HEK293T (cell line): Measurements from ENCODE around the gene SLC43A2.

Experiments used
- CTCF ChIA-PET: fragments of 350-600 bp; formaldehyde crosslinking; extraction: SDS; loops from one replicate; lab custom pipeline; 2021; ENCODE audit warnings: antibody characterized with exemption, inconsistent platforms; lab: Yijun Ruan, JAX
- POLR2A ChIA-PET: fragments of 350-600 bp; formaldehyde crosslinking; extraction: SDS; loops from one replicate; lab custom pipeline; 2020; ENCODE audit warnings: antibody characterized with exemption, inconsistent platforms; lab: Yijun Ruan, JAX
- DNase-seq: peaks from one replicate; pipeline ENCODE4 v3.0.0; 2012; ENCODE audit warnings: mixed read lengths; ENCODE audit errors: extremely low spot score
- ARNT ChIP-seq: fragments of 450-650 bp; IDR thresholded peaks from 2 replicates; pipeline ENCODE4 v1.6.1; 2017; ENCODE audit warnings: mild to moderate bottlenecking
- BHLHE40 ChIP-seq: fragments of 450-650 bp; IDR thresholded peaks from 2 replicates; pipeline ENCODE4 v1.6.1; 2016; ENCODE audit warnings: mild to moderate bottlenecking, moderate library complexity, borderline replicate concordance
- CTBP1 ChIP-seq: fragments of 450-650 bp; IDR thresholded peaks from 2 replicates; pipeline ENCODE4 v1.6.1; 2016; ENCODE audit warnings: borderline replicate concordance
- ELF4 ChIP-seq: fragments of 450-650 bp; IDR thresholded peaks from 2 replicates; pipeline ENCODE4 v1.6.1; 2017; ENCODE audit warnings: antibody characterized with exemption
- FOXA1 ChIP-seq: fragments of 450-650 bp; IDR thresholded peaks from 2 replicates; pipeline ENCODE4 v1.6.1; 2016; ENCODE audit warnings: mild to moderate bottlenecking
- FOXK2 ChIP-seq: fragments of 450-650 bp; IDR thresholded peaks from 2 replicates; pipeline ENCODE4 v1.6.1; 2016; ENCODE audit warnings: mild to moderate bottlenecking
- FOXM1 ChIP-seq: fragments of 450-650 bp; IDR thresholded peaks from 2 replicates; pipeline ENCODE4 v1.6.1; 2017; ENCODE audit warnings: mild to moderate bottlenecking, borderline replicate concordance
- HDGF ChIP-seq: fragments of 450-650 bp; IDR thresholded peaks from 2 replicates; pipeline ENCODE4 v1.6.1; 2017; ENCODE audit warnings: antibody characterized with exemption, borderline replicate concordance
- L3MBTL2 ChIP-seq: fragments of 450-650 bp; conservative IDR thresholded peaks from 2 replicates; pipeline ENCODE4 v1.6.1; 2016; ENCODE audit warnings: mild to moderate bottlenecking
- LEF1 ChIP-seq: fragments of 450-650 bp; IDR thresholded peaks from 2 replicates; pipeline ENCODE4 v1.6.1; 2017; ENCODE audit warnings: mild to moderate bottlenecking, borderline replicate concordance
- NFRKB ChIP-seq: fragments of 450-650 bp; IDR thresholded peaks from 2 replicates; pipeline ENCODE4 v1.6.1; 2016; ENCODE audit warnings: mild to moderate bottlenecking, moderate library complexity
- PKNOX1 ChIP-seq: fragments of 450-650 bp; IDR thresholded peaks from 2 replicates; pipeline ENCODE4 v1.6.1; 2016
- SP1 ChIP-seq: fragments of 450-650 bp; IDR thresholded peaks from 2 replicates; pipeline ENCODE4 v1.6.1; 2017
- SUZ12 ChIP-seq: fragments of 450-650 bp; IDR thresholded peaks from 2 replicates; pipeline ENCODE4 v1.6.1; 2016; ENCODE audit warnings: mild to moderate bottlenecking
- TARDBP ChIP-seq: fragments of 450-650 bp; IDR thresholded peaks from 2 replicates; pipeline ENCODE4 v1.6.1; 2016
- ZNF384 ChIP-seq: fragments of 450-650 bp; IDR thresholded peaks from 2 replicates; pipeline ENCODE4 v1.6.1; 2016

SLC43A2 gene

GRCh38 chr17:1578029-1578428, 50.6 kb downstream of the SLC43A2 start:
- TF ChIP-seq L3MBTL2 (no peak), CTBP1 (no peak), SUZ12 (no peak), NFRKB (no peak), ZNF384 (no peak), FOXM1 (no peak), PKNOX1 (no peak), TARDBP (no peak), ELF4 (no peak), FOXA1 (no peak), SP1 (no peak), HDGF (no peak), LEF1 (no peak), FOXK2 (no peak), BHLHE40 (no peak), ARNT (no peak)
- CTCF ChIA-PET, result interaction anchor here (0.6 kb wide), 1 partner anchor 63 kb away, joined by 3 read pairs; no protein-coding TSS in a partner anchor
- DNase-seq, result no peak
- POLR2A ChIA-PET, result interaction anchor here (1.2 kb wide), 1 partner anchor 40 kb away, joined by 3 read pairs; no protein-coding TSS in a partner anchor

- no peak for TF ChIP-seq PKNOX1
- no peak for TF ChIP-seq HDGF
- no peak for TF ChIP-seq ELF4
- no peak for TF ChIP-seq FOXM1
- no peak for TF ChIP-seq ZNF384
- TF ChIP-seq LEF1, result no peak
- TF ChIP-seq SP1, result no peak
- TF ChIP-seq TARDBP, result no peak
- no peak for TF ChIP-seq SUZ12
- no peak for TF ChIP-seq NFRKB
- DNase-seq, result no peak
- CTCF ChIA-PET, result no interaction called here
- POLR2A ChIA-PET, result interaction anchor here (0.6 to 1.2 kb wide), 3 partner anchors 8 to 309 kb away, joined by 3 read pairs; no protein-coding TSS in a partner anchor
Measured at GRCh38 chr17:1577583-1578013, 51.0 kb downstream of the SLC43A2 start.

GRCh38 chr17:1577182-1577581, 51.5 kb downstream of the SLC43A2 start:
- ChIA-PET CTCF (no interaction called here), POLR2A (interaction anchor here (0.6 to 1.2 kb wide), 3 partner anchors 9 to 309 kb away, joined by 3 read pairs; no protein-coding TSS in a partner anchor)
- TF ChIP-seq ARNT (no peak), HDGF (no peak), ZNF384 (no peak), FOXK2 (no peak), L3MBTL2 (no peak)
- DNase-seq, result no peak

- POLR2A ChIA-PET, result no interaction called here
- DNase-seq, result no peak
- CTCF ChIA-PET, result no interaction called here
- TF ChIP-seq HDGF (no peak), L3MBTL2 (no peak), BHLHE40 (no peak), FOXA1 (no peak), ARNT (no peak), FOXK2 (no peak), PKNOX1 (no peak), SUZ12 (no peak), CTBP1 (no peak), ZNF384 (no peak)
Measured at GRCh38 chr17:1576500-1576899, 52.1 kb downstream of the SLC43A2 start.

- CTCF ChIA-PET, result interaction anchor here (0.6 to 2.5 kb wide), 14 partner anchors 9 to 74 kb away, joined by 3 to 43 read pairs (median 4); partner anchors contain the start of genes PITPNA, RILP, SCARF1 and SLC43A2
- no peak for DNase-seq
- TF ChIP-seq ARNT, result no peak
- TF ChIP-seq BHLHE40, result no peak
- TF ChIP-seq L3MBTL2, result no peak
- TF ChIP-seq ELF4, result no peak
- no peak for TF ChIP-seq FOXA1
- TF ChIP-seq LEF1, result no peak
- TF ChIP-seq HDGF, result no peak
- no peak for TF ChIP-seq SUZ12
- TF ChIP-seq TARDBP, result no peak
- no peak for TF ChIP-seq ZNF384
- TF ChIP-seq NFRKB, result no peak
- no peak for TF ChIP-seq PKNOX1
- POLR2A ChIA-PET, result interaction anchor here (1.1 to 1.6 kb wide), 3 partner anchors 55 to 74 kb away, joined by 3 to 7 read pairs (median 6); partner anchors contain the start of gene INPP5K
Measured at GRCh38 chr17:1574697-1575471, 53.8 kb downstream of the SLC43A2 start.
